Measurements from ENCODE around the gene C1orf53. TPM values are rescaled to one million over a fixed set of nuclear protein-coding genes. Genes with fewer than 3 reads are reported as not detected.

The C1orf53 gene
- 4.4 and 10.1 TPM in 2 replicates for total RNA-seq

DNA sequence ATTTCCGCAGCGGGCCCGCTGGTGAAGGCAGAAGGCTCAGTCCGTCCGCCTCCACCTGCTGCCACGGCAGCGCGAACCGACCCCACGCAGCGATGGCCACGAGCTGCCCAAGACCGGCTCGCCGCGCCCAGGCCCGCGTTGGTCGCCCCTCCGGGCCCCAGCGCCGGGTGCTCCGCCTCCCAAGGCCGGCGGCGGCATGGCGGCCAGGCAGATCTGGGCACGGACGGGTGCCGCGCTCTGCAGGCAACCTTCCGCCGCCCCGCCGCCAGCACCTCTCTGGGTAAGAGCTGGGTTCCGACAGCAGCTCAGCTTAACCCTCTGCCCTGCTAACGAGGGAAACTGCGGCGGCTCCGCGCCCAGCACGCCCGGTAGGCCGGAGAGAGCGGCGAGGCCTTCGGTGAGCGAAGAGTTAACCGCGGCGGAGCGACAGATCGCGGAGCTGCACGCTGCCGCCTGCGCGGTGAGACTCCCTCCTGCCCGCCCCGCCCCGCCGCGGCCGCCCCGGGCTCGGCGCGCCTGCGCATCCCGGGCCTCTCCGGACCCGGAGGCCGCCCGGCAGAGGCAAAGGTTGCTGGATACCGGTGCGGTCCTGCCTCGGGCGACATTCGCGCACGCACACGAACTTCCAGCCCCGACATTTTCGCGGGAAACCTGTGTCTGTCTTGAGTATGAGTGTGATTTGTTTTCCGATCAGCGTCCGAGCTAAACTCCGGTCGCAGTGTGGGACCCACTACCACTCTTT is at the start of gene C1orf53:
C1orf53 (plus strand) TSS at position 177 of the 742 bp plus-strand sequence; CDS start at position 197, 20 bp downstream.

Other genes with a start within 250 kb of the C1orf53 start
- gene DENND1B, start 127.2 kb upstream of the C1orf53 start, total RNA-seq, result 6.9 and 11.0 TPM in 2 replicates
- 0.28 and 0.58 TPM in 2 replicates for gene LHX9, start 14.7 kb downstream of the C1orf53 start, total RNA-seq

All from regular cardiac myocyte (primary cell).